Endothelial cell of umbilical vein (primary cell): ENCODE measurements around the gene MALL. TPM values are rescaled to one million over a fixed set of nuclear protein-coding genes. Genes with fewer than 3 reads are reported as not detected.

Source experiments
- BruUV-seq: library from RNA; stranded (reverse); fragments of 400-500 nt; replicated peaks from 2 replicates; lab custom pipeline; 2021; lab: Mats Ljungman, UMichigan
- CTCF ChIA-PET: fragments of 300-600, 350-600 bp; sonication (Branson Sonifier 250); formaldehyde crosslinking; loops from one replicate; lab custom pipeline; 2021; ENCODE audit warnings: antibody characterized with exemption, inconsistent platforms; lab: Charles Lee
- POLR2A ChIA-PET: fragments of 300-600, 350-600 bp; sonication (Branson Sonifier 250); formaldehyde crosslinking; loops from one replicate; lab custom pipeline; 2021; ENCODE audit warnings: antibody characterized with exemption, inconsistent platforms; lab: Charles Lee
- DNase-seq: peaks from one replicate; pipeline ENCODE4 v3.0.0-alpha.2; 2011; ENCODE audit warnings: low read depth, low spot score
- FAIRE-seq: peaks from 2 replicates; lab custom pipeline; 2011; peaks lifted over from hg19 to GRCh38; lab: Jason Lieb, UNC
- H2AFZ ChIP-seq: 2 replicates; pipeline ENCODE4 v1.6.0; 2012; ENCODE audit warnings: low read depth, low read length, control low read depth, inconsistent platforms
- H3K27ac ChIP-seq: 2 replicates; pipeline ENCODE4 v1.5.1; 2011; ENCODE audit warnings: low read depth, mild to moderate bottlenecking, control low read depth, low read length, moderate library complexity; ENCODE audit not compliant: insufficient read depth
- H3K27me3 ChIP-seq, 2 experiments: 2 replicates each; pipeline versions ENCODE4 v1.6.0 to v1.6.1; 2011; ENCODE audit warnings: low read length in 2 of 2, mixed read lengths in 1 of 2; ENCODE audit not compliant: control insufficient read depth in 2 of 2, insufficient read depth in 2 of 2
- H3K36me3 ChIP-seq, 2 experiments: 2 replicates in 1 of 2; 3 replicates in 1 of 2; pipeline ENCODE4 v1.5.1; 2011; ENCODE audit warnings: low read length in 2 of 2, mild to moderate bottlenecking in 1 of 2, moderate library complexity in 1 of 2; ENCODE audit not compliant: control insufficient read depth in 2 of 2, insufficient read depth in 2 of 2; ENCODE audit errors: extremely low read depth in 1 of 2
- H3K4me1 ChIP-seq: 3 replicates; pipeline ENCODE4 v1.5.1; 2011; ENCODE audit warnings: mild to moderate bottlenecking, low read length; ENCODE audit not compliant: control insufficient read depth, insufficient read depth; ENCODE audit errors: extremely low read depth
- H3K4me2 ChIP-seq: 2 replicates; pipeline ENCODE4 v1.6.1; 2011; ENCODE audit warnings: low read length, control low read depth, mixed read lengths; ENCODE audit not compliant: insufficient read depth
- H3K4me3 ChIP-seq, 3 experiments: fragments of 200-600 bp in 1 of 3; sonication (generic), shearing (Covaris generic) in 1 of 3; replicated peaks in 1 of 3; 2 replicates each; pipeline ENCODE4 v1.5.1; 2011 to 2016; ENCODE audit warnings: control low read depth in 3 of 3, low read length in 3 of 3, mild to moderate bottlenecking in 2 of 3, inconsistent platforms in 1 of 3, low read depth in 1 of 3, moderate library complexity in 1 of 3; ENCODE audit not compliant: insufficient read depth in 1 of 3
- H3K79me2 ChIP-seq: 2 replicates; pipeline ENCODE4 v1.6.0; 2012; ENCODE audit warnings: low read length, inconsistent platforms; ENCODE audit not compliant: control insufficient read depth, insufficient read depth
- H3K9ac ChIP-seq: replicated peaks from 2 replicates; pipeline ENCODE3; 2011; ENCODE audit warnings: low read length, control low read depth; ENCODE audit not compliant: insufficient read depth; ENCODE audit errors: extremely low read depth
- H3K9me1 ChIP-seq: replicated peaks from 3 replicates; pipeline ENCODE4 v1.6.0; 2011; ENCODE audit warnings: mild to moderate bottlenecking, low read length; ENCODE audit not compliant: control insufficient read depth, insufficient read depth; ENCODE audit errors: extremely low read depth
- H3K9me3 ChIP-seq: replicated peaks from 2 replicates; pipeline ENCODE4 v1.5.1; 2012; ENCODE audit warnings: low read length, inconsistent platforms; ENCODE audit not compliant: control insufficient read depth, insufficient read depth
- H4K20me1 ChIP-seq: replicated peaks from 2 replicates; pipeline ENCODE3; 2011; ENCODE audit warnings: mild to moderate bottlenecking, low read length; ENCODE audit not compliant: control insufficient read depth, insufficient read depth; ENCODE audit errors: extremely low read depth
- CTCF ChIP-seq, 2 donors: IDR thresholded peaks; 1 replicate in 1 of 2; 2 replicates in 1 of 2; pipeline ENCODE4 v1.5.1; 2011; ENCODE audit warnings: low read length in 2 of 2, mild to moderate bottlenecking in 2 of 2, moderate library complexity in 2 of 2, control low read depth in 1 of 2, inconsistent platforms in 1 of 2, low read depth in 1 of 2; ENCODE audit not compliant: insufficient read depth in 1 of 2; ENCODE audit errors: extremely low read depth in 1 of 2
- EZH2 ChIP-seq: IDR thresholded peaks from 2 replicates; pipeline ENCODE4 v1.6.1; 2012; ENCODE audit warnings: borderline replicate concordance, low read depth, mild to moderate bottlenecking, moderate library complexity, low read length, inconsistent platforms; ENCODE audit not compliant: severe bottlenecking
- FOS ChIP-seq: IDR thresholded peaks from 2 replicates; pipeline ENCODE4 v1.6.1; 2011; ENCODE audit warnings: mild to moderate bottlenecking, low read length, moderate library complexity, borderline replicate concordance; ENCODE audit not compliant: insufficient read depth
- GATA2 ChIP-seq: IDR thresholded peaks from 2 replicates; pipeline ENCODE4 v1.7.0; 2011; ENCODE audit warnings: low read depth, mild to moderate bottlenecking, moderate library complexity, mixed read lengths, low read length; ENCODE audit not compliant: insufficient read length, insufficient read depth
- JUN ChIP-seq: IDR thresholded peaks from 2 replicates; pipeline ENCODE4 v1.6.1; 2011; ENCODE audit warnings: borderline replicate concordance, low read depth; ENCODE audit not compliant: insufficient read length, insufficient read depth
- MAX ChIP-seq: IDR thresholded peaks from 2 replicates; pipeline ENCODE4 v1.6.1; 2011; ENCODE audit not compliant: insufficient read depth, insufficient read length
- MYC ChIP-seq: IDR thresholded peaks from one replicate; pipeline ENCODE4 v1.6.1; 2011; ENCODE audit warnings: mild to moderate bottlenecking, low read depth, low read length
- POLR2A ChIP-seq: IDR thresholded peaks from 2 replicates; pipeline ENCODE4 v1.6.1; 2012; ENCODE audit warnings: low read depth, mild to moderate bottlenecking, control low read depth, low read length
- POLR2AphosphoS5 ChIP-seq: IDR thresholded peaks from 2 replicates; pipeline ENCODE4 v1.6.1; 2012; ENCODE audit warnings: low read depth, mild to moderate bottlenecking, control low read depth, low read length, moderate library complexity; ENCODE audit not compliant: insufficient read depth
- dilution Hi-C: fragments of 300-500 bp; cut with MboI; formaldehyde crosslinking; loops from one replicate; pipeline ENCODE4 v1.15.0; 2019; ENCODE audit warnings: low sequenced_read_pairs; ENCODE audit not compliant: extremely low pct_ligation_motif_present
- intact Hi-C: fragments of 100-400 bp; cut with micrococcal nuclease; formaldehyde crosslinking; loops from one replicate; pipeline ENCODE4 v1.10.0; 2022
- polyA plus RNA-seq, 4 experiments: library from polyadenylated mRNA; depleted of rRNA in 3 of 4; stranded (reverse) in 3 of 4; unstranded in 1 of 4; fragments of >200 nt; gene quantifications; 2 replicates each; pipeline versions ENCODE4 v1.2.1 to v1.2.3, GENCODE V29; 2011 to 2012; ENCODE audit warnings: missing spikeins in 1 of 4
- total RNA-seq: library from RNA; stranded (reverse); gene quantifications from 2 replicates; pipeline ENCODE4 v1.2.3, GENCODE V29; 2021

The MALL gene
- total and polyA plus RNA-seq, 2 donors (not counting 3 experiments of a cell fraction or from before 2014, with no cell fraction given) = 31.5 to 114 TPM

GRCh38 chr2:110149330-110150220 lies 34.0 kb upstream of the MALL start:
- POLR2A ChIA-PET = interaction anchor here (0.6 to 1.1 kb wide), 2 partner anchors 33 to 44 kb away, joined by 3 to 5 read pairs; no protein-coding TSS in a partner anchor

More at GRCh38 chr2:110149330-110150220, 34.0 kb upstream of the MALL start:
- no peaks in the 10 kb centered on the region for H3K79me2 ChIP-seq
- H3K27ac ChIP-seq = peak overlapping the region; percentile 91
- H3K9me1 ChIP-seq = no peaks in the 10 kb centered on the region
- peak overlapping the region in 1 of 3 experiments; percentile 8 for H3K4me3 ChIP-seq
- dilution Hi-C loops (no loop called here), intact Hi-C loops (loop anchor here (1.0 kb wide), 2 partner anchors 33 to 48 kb away; no protein-coding TSS in a partner anchor)
- TSS peak; percentile 75 for BruUV-seq
- H3K36me3 ChIP-seq = no peaks in the 10 kb centered on the region
- TF ChIP-seq JUN (peak; percentile 99), FOS (peak; percentile 99), POLR2A (peak; percentile 58), POLR2AphosphoS5 (peak; percentile 85), CTCF (IDR thresholded peaks at IDR 0.05; ENCODE audit: extremely low read depth in 1 of 2, insufficient read depth in 1 of 2, low read depth in 1 of 2, low read length in 2 of 2) (no peak), GATA2 (peak; percentile 99), MYC (no peak), MAX (no peak), EZH2 (no peak)
- H3K9ac ChIP-seq = peak overlapping the region; percentile 83
- H4K20me1 ChIP-seq = no peaks in the 10 kb centered on the region
- FAIRE-seq (peak; percentile 70), DNase-seq (peak; percentile 95)
- no peak overlapping the region for H2AFZ ChIP-seq
- CTCF ChIA-PET = interaction anchor here (0.7 to 1.7 kb wide), 3 partner anchors 18 to 33 kb away, joined by 3 to 10 read pairs (median 4); partner anchors contain the start of gene MALL
- no peaks in the 10 kb centered on the region for H3K9me3 ChIP-seq
- peak overlapping the region; percentile 95 for H3K4me2 ChIP-seq
- H3K4me1 ChIP-seq = peaks cover 42% of the 10 kb centered on the region
- no peaks in the 10 kb centered on the region for H3K27me3 ChIP-seq
